Measurements from ENCODE around the gene SRGAP2B.
"Not testable (repeated sequence)": the region's sequence is repeated elsewhere in the genome, so short reads cannot be mapped to it uniquely, and the experiment has no call there.

DNA sequence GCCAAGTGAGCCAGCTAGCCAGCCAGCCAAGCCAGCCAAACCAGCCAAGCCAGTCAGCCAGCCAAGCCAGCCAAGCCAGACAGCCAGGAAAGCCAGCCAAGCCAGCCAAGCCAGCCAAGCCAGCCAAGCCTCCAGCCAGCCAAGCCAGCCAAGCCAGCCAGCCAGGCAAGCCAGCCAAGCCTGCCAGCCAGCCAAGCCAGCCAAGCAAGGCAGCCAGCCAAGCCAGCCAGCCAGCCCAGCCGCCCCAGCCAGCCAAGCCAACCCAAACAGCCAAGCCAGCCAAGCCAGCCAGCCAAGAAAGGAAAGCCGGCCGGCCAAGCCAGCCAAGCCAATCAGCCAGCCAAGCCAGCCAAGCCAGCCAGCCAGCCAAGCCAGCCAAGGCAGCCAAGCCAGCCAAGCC, 236.5 kb downstream of the SRGAP2B start:
- not testable (repeated sequence) for TF ChIP-seq POLR2AphosphoS5 (IDR thresholded peaks at IDR 0.05; ENCODE audit: borderline replicate concordance, low read depth, low read length); EZH2 (IDR thresholded peaks at IDR 0.05); FOXP2 (optimal IDR thresholded peaks at IDR 0.05; ENCODE audit: control extremely low read depth, extremely low read length, insufficient read depth)

All from SK-N-MC (cell line).